ENCODE measurements around the gene INSR.

DNA sequence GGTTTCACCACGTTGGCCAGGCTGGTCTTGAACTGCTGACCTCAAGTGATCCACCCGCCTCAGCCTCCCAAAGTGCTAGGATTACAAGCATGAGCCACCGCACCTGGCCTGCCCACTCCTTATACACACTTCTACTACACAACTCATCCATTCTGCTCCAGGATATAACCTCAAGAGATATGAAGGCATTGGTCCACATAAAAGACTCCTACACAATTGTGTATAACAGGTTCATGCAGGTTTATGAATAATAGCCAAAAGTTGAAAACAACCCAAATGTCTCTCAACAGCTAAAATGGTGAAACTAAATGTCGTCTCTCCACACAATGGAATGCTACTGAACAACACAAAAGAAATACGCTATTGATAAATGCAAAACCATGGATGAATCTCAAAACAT is 58.1 kb downstream of the INSR start:
- TF ChIP-seq, protein P1, sequence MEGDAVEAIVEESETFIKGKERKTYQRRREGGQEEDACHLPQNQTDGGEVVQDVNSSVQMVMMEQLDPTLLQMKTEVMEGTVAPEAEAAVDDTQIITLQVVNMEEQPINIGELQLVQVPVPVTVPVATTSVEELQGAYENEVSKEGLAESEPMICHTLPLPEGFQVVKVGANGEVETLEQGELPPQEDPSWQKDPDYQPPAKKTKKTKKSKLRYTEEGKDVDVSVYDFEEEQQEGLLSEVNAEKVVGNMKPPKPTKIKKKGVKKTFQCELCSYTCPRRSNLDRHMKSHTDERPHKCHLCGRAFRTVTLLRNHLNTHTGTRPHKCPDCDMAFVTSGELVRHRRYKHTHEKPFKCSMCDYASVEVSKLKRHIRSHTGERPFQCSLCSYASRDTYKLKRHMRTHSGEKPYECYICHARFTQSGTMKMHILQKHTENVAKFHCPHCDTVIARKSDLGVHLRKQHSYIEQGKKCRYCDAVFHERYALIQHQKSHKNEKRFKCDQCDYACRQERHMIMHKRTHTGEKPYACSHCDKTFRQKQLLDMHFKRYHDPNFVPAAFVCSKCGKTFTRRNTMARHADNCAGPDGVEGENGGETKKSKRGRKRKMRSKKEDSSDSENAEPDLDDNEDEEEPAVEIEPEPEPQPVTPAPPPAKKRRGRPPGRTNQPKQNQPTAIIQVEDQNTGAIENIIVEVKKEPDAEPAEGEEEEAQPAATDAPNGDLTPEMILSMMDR (IDR thresholded peaks at IDR 0.05 in 4 of 5, conservative IDR thresholded peaks at IDR 0.05 in 1 of 5), result no peak
- TF ChIP-seq POLR2A (IDR thresholded peaks at IDR 0.05), result no peak

All from gastrocnemius medialis (tissue), 4 donors.